Mammary epithelial cell (primary cell): Measurements from ENCODE around the gene SORBS1.

Experiments
- CTCF ChIP-seq, 2 donors: IDR thresholded peaks in 1 of 2; conservative IDR thresholded peaks in 1 of 2; 2 replicates each; pipeline ENCODE4 v1.5.1; 2011 to 2012; ENCODE audit warnings: inconsistent platforms in 2 of 2, low read length in 2 of 2, mild to moderate bottlenecking in 2 of 2, control low read depth in 1 of 2, low read depth in 1 of 2; ENCODE audit not compliant: insufficient read depth in 1 of 2; ENCODE audit errors: extremely low read depth in 1 of 2
- EZH2 ChIP-seq: IDR thresholded peaks from 2 replicates; pipeline ENCODE4 v1.6.1; 2012; ENCODE audit warnings: low read length, inconsistent platforms, borderline replicate concordance

DNA sequence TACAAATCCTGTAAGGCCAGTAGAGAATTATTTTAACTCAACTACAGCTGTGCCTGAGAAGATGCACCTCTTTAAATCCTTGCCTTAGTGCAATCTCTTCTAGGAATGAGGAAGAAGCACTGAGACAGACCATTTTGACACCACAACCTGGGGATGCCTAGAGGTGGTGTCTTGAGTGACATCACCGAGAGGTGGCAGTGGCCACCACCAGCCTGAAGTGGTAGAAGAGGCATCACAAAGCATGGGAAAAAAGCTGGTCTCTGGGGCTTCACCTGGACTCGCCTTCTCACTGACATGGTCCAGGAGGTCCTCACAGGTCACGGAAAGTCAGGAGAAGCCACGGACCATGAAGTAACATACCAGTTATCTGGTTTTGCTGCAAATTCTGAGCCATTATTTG lies 171.2 kb downstream of the SORBS1 start:
- TF ChIP-seq EZH2, result no peak
- no peak for TF ChIP-seq CTCF (conservative IDR thresholded peaks at IDR 0.05 in 1 of 2, IDR thresholded peaks at IDR 0.05 in 1 of 2; ENCODE audit: extremely low read depth in 1 of 2, insufficient read depth in 1 of 2, low read depth in 1 of 2, low read length in 2 of 2)
